Small intestine (tissue), 7 donors: Measurements from ENCODE around the gene EFL1. TPM values are rescaled to one million over a fixed set of nuclear protein-coding genes. Genes with fewer than 3 reads are reported as not detected.

ENCODE experiments used
- DNase-seq, 2 donors: peaks; one replicate each; pipeline versions ENCODE4 v3.0.0 to v3.0.0-alpha.2; 2013
- FAIRE-seq: peaks from 2 replicates; lab custom pipeline; 2012; peaks lifted over from hg19 to GRCh38; lab: Jason Lieb, UNC
- H3K27ac ChIP-seq, 3 donors: one replicate each; pipeline ENCODE4 v1.5.1; 2013; ENCODE audit warnings: low read length in 2 of 3, mild to moderate bottlenecking in 2 of 3, control low read depth in 1 of 3, inconsistent platforms in 1 of 3, low read depth in 1 of 3, moderate library complexity in 1 of 3
- H3K27me3 ChIP-seq, 3 donors: one replicate each; pipeline ENCODE4 v1.6.1; 2013; ENCODE audit warnings: low read length in 3 of 3, inconsistent platforms in 1 of 3; ENCODE audit not compliant: control insufficient read depth in 3 of 3, insufficient read depth in 3 of 3
- H3K36me3 ChIP-seq, 3 donors: one replicate each; pipeline ENCODE4 v1.6.1; 2013; ENCODE audit warnings: low read length in 3 of 3, inconsistent platforms in 1 of 3, low read depth in 1 of 3, mild to moderate bottlenecking in 1 of 3, moderate library complexity in 1 of 3; ENCODE audit not compliant: control insufficient read depth in 3 of 3, insufficient read depth in 2 of 3
- H3K4me1 ChIP-seq, 3 donors: one replicate each; pipeline ENCODE4 v1.6.1; 2013; ENCODE audit warnings: low read length in 2 of 3, inconsistent platforms in 1 of 3, low read depth in 1 of 3, mild to moderate bottlenecking in 1 of 3, moderate library complexity in 1 of 3; ENCODE audit not compliant: control insufficient read depth in 3 of 3, insufficient read depth in 2 of 3
- H3K4me3 ChIP-seq, 3 donors: one replicate each; pipeline ENCODE4 v1.5.1; 2013; ENCODE audit warnings: low read length in 3 of 3, control low read depth in 1 of 3, inconsistent platforms in 1 of 3, low read depth in 1 of 3, mild to moderate bottlenecking in 1 of 3, moderate library complexity in 1 of 3
- H3K9me3 ChIP-seq, 2 donors: one replicate each; pipeline ENCODE4 v1.6.1; 2013; ENCODE audit warnings: low read depth in 1 of 2, low read length in 1 of 2; ENCODE audit not compliant: control insufficient read depth in 2 of 2, insufficient read depth in 1 of 2
- WGBS, 3 donors: extraction: QIAGEN DNeasy Blood & Tissue Kit; methylation state at CpG; one replicate each; pipeline ENCODE4 v1.1.7; 2013; 5-methylcytosine and 5-hydroxymethylcytosine counted together
- polyA plus RNA-seq, 4 donors: library from polyadenylated mRNA; stranded (reverse) in 3 of 4; unstranded in 1 of 4; fragments of 200-250 nt in 3 of 4; fragments of 120-200 nt in 1 of 4; gene quantifications; one replicate each; pipeline versions ENCODE4 v1.2.1 to v1.2.3, GENCODE V29; 2013
- donor health status: healthy with polysubstance abuse.
- donor health status: control.
- donor health status: control.
- donor health status: Bipolar disorder and iron deficiency.
- donor health status: healthy.

EFL1 gene
- polyA plus RNA-seq, 4 donors, result 11.6 to 25.2 (median 13.4) TPM

DNA sequence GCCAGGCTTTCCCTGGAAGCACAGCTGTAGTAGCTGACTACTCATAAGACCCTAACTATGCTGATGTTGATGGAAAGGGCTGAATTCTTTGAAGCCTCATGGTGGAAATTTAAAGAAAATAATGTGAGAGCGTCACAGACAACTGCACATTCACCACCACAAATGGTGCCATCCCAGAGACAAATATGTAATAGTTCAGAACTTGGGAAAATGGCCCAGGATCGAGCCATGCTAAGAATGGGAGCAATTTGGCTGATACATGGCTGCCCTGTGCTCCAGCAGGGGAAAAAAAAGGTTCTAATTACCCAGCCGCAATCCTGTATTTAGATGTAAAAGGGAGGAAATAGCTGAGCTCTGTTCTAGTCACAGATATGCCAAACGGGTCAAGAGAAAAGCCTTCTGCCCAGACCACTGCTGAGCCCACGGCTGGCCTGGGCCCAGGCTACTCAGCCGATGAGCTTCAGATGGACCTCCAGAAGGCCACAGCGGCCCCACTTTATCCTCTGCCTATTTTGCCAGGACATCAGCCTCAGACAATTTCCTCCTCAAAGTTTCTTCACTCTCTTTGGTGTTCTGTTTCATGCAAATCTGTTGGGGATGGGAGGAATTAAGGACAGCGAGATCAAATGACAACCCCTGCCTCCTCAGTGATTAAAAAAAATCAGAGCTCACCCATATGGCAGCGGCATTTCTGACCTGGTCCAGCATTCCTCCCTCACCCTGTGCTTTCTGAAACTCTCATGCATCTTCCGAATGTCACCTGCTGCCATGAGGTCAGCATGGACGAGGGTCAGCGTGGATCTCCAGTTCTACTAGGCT is 162.2 kb downstream of the EFL1 start:
- WGBS, 3 donors, result 59 to 68% (median 63%) methylated on average over 12 of the region's 12 CpGs
- H3K27ac ChIP-seq, result no peak overlapping the region
- H3K4me3 ChIP-seq, result no peak overlapping the region
- no peaks in the 10 kb centered on the region for H3K4me1 ChIP-seq
- H3K36me3 ChIP-seq, result no peaks in the 10 kb centered on the region
- no peak for DNase-seq
- FAIRE-seq, result no peak
- H3K27me3 ChIP-seq, result no peaks in the 10 kb centered on the region
- no peaks in the 10 kb centered on the region for H3K9me3 ChIP-seq

DNA sequence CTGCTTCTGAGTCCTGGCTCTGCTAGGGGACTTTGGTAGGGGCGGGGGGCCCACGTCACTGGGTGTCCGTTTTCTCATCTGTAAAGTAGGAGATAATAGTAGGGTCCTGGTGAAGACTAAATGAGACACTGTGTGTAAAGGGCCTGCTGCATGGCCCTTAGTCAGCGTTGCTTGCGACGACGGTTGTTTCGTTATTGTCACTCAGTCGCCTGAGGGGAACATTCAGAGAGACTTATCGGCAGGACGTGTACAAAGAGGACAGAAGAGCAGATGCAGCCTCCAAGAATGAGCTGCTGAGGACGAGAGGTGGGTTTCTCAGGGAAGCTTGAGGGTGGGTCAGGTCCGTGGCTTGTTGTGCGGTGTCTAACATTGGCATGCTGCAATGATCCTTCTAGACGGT is 163.9 kb downstream of the EFL1 start:
- Histone ChIP-seq H3K4me1 (no peaks in the 10 kb centered on the region), H3K27ac (no peak overlapping the region), H3K27me3 (no peaks in the 10 kb centered on the region), H3K9me3 (no peaks in the 10 kb centered on the region), H3K36me3 (no peaks in the 10 kb centered on the region), H3K4me3 (no peak overlapping the region)
- no peak for FAIRE-seq
- DNase-seq, result no peak
- WGBS, 3 donors, result 89 to 93% (median 90%) methylated on average over 15 of the region's 15 CpGs

DNA sequence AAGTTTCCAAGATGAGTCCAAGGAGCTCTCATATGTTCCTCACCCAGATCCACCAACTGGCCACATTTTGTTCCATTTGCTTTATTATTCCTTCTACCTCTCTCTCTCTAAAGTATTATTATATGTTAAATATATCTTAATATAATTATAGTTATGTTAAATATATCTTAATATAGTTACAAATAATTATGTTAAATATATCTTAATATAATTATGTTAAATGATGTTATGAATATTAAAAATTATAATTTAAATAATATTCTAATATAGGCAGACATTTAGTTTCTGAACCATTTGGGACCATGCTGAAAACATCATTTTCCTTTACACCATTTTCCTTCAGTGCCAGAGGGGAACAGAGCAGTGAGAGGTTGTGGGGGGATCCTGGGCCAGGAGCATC is 166.7 kb downstream of the EFL1 start:
- no peak for FAIRE-seq
- H3K4me1 ChIP-seq, result no peaks in the 10 kb centered on the region
- no peak for DNase-seq
- H3K36me3 ChIP-seq, result no peaks in the 10 kb centered on the region
- H3K4me3 ChIP-seq, result no peak overlapping the region
- no peaks in the 10 kb centered on the region for H3K9me3 ChIP-seq
- H3K27me3 ChIP-seq, result peaks cover 0 to 2% (median 0%) of the 10 kb centered on the region in 3 donors
- H3K27ac ChIP-seq, result no peak overlapping the region

DNA sequence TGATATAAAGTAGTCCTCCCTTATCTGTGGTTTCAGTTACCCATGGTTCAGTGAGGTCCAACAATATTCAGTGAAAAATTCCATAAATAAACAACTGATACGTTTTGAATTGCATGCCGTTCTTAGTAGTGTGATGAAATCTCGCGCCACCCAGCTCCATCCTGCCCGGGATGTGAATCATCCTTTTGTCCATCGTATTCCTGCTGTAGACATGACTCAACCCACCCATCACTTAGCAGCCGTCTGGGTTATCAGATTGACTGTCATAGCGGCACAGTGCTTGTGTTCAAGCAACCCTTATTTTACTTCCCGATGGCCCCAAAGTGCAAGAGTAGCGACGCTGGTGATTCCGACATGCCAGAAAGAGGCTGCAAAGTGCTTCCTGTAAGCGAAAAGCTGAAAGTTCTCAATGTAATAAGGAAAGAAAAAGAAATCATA is 168.7 kb downstream of the EFL1 start:
- Histone ChIP-seq H3K4me1 (no peaks in the 10 kb centered on the region), H3K27me3 (peaks cover 0 to 2% (median 0%) of the 10 kb centered on the region in 3 donors), H3K9me3 (no peaks in the 10 kb centered on the region), H3K4me3 (no peak overlapping the region), H3K27ac (no peak overlapping the region), H3K36me3 (no peaks in the 10 kb centered on the region)
- WGBS, 3 donors, result 85 to 89% (median 88%) methylated on average over 13 of the region's 13 CpGs
- DNase-seq (no peak), FAIRE-seq (no peak)

DNA sequence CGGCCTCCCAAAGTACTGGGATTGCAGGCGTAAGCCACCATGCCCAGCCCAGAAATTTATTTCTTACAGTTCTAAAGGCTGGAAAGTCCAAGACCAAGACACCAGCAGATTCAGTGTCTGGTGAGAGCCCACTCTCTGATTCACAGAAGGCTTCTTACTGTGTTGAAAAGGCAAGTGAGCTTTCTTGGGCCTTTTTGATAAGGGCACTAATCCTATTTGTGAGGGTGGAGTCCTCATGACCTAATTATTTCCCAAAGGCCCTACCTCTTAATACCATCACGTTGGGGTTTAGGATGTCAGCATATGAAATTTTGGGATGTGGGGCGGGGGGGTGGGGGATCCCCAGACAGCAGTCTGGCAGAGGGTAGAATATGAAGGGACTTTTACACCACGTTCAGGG is 169.2 kb downstream of the EFL1 start:
- DNase-seq (no peak), FAIRE-seq (no peak)
- Histone ChIP-seq H3K9me3 (no peaks in the 10 kb centered on the region), H3K27ac (no peak overlapping the region), H3K27me3 (peaks cover 0 to 2% (median 0%) of the 10 kb centered on the region in 3 donors), H3K4me1 (no peaks in the 10 kb centered on the region), H3K36me3 (no peaks in the 10 kb centered on the region), H3K4me3 (no peak overlapping the region)
- 79 to 92% (median 79%) methylated on average over 5 of the region's 5 CpGs for WGBS, 3 donors

- Histone ChIP-seq H3K4me3 (no peak overlapping the region), H3K4me1 (no peaks in the 10 kb centered on the region), H3K27me3 (peaks cover 0 to 2% (median 0%) of the 10 kb centered on the region in 3 donors), H3K27ac (no peak overlapping the region), H3K36me3 (no peaks in the 10 kb centered on the region), H3K9me3 (no peaks in the 10 kb centered on the region)
- 81 to 85% (median 84%) methylated on average over 3 of the region's 3 CpGs for WGBS, 3 donors
- DNase-seq (no peak), FAIRE-seq (no peak)
Observed at GRCh38 chr15:82091636-82092140, 170.8 kb downstream of the EFL1 start.

GRCh38 chr15:82086243-82086995 is 176.1 kb downstream of the EFL1 start:
- no peak for DNase-seq
- H3K9me3 ChIP-seq, result no peaks in the 10 kb centered on the region
- H3K36me3 ChIP-seq, result no peaks in the 10 kb centered on the region
- H3K4me3 ChIP-seq, result no peak overlapping the region
- H3K4me1 ChIP-seq, result no peaks in the 10 kb centered on the region
- H3K27me3 ChIP-seq, result peaks cover 0 to 2% (median 0%) of the 10 kb centered on the region in 3 donors
- no peak overlapping the region for H3K27ac ChIP-seq
- 73 to 84% (median 73%) methylated on average over 15 to 16 of the region's 16 CpGs for WGBS, 3 donors
- no peak for FAIRE-seq

- no peak overlapping the region for H3K4me3 ChIP-seq
- FAIRE-seq (no peak), DNase-seq (no peak)
- H3K36me3 ChIP-seq, result no peaks in the 10 kb centered on the region
- no peaks in the 10 kb centered on the region for H3K9me3 ChIP-seq
- no peaks in the 10 kb centered on the region for H3K4me1 ChIP-seq
- peaks cover 0 to 2% (median 0%) of the 10 kb centered on the region in 3 donors for H3K27me3 ChIP-seq
- H3K27ac ChIP-seq, result no peak overlapping the region
- WGBS, 3 donors, result 63 to 72% (median 71%) methylated on average over 14 of the region's 14 CpGs
Observed at GRCh38 chr15:82081914-82082762, 180.4 kb downstream of the EFL1 start.
